Measurements from ENCODE around the gene ABLIM2.

The ABLIM2 gene

GRCh38 chr4:8039290-8039689 lies 119.3 kb downstream of the ABLIM2 start:
- DNase-seq, result peak; percentile 94

GRCh38 chr4:8038719-8039251 lies 119.8 kb downstream of the ABLIM2 start:
- peak; percentile 95 for DNase-seq

GRCh38 chr4:8038083-8038482 lies 120.5 kb downstream of the ABLIM2 start:
- no peak for DNase-seq

GRCh38 chr4:8037150-8037769 lies 121.4 kb downstream of the ABLIM2 start:
- no peak for DNase-seq

GRCh38 chr4:8035371-8035780 lies 123.2 kb downstream of the ABLIM2 start:
- peak; percentile 48 for DNase-seq

GRCh38 chr4:8033829-8034528 lies 124.6 kb downstream of the ABLIM2 start:
- DNase-seq, result no peak

- no peak for DNase-seq
Measured at GRCh38 chr4:8033067-8033755, 125.4 kb downstream of the ABLIM2 start.

- DNase-seq, result peak; percentile 41
Measured at GRCh38 chr4:8032381-8032780, 126.2 kb downstream of the ABLIM2 start.

GRCh38 chr4:8030121-8030781 lies 128.4 kb downstream of the ABLIM2 start:
- DNase-seq, result no peak

GRCh38 chr4:8029689-8030088 lies 128.9 kb downstream of the ABLIM2 start:
- DNase-seq, result no peak

GRCh38 chr4:8028884-8029568 lies 129.6 kb downstream of the ABLIM2 start:
- DNase-seq, result no peak

- no peak for DNase-seq
Measured at GRCh38 chr4:8028368-8028767, 130.2 kb downstream of the ABLIM2 start.

- no peak for DNase-seq
Measured at GRCh38 chr4:8026453-8026852, 132.2 kb downstream of the ABLIM2 start.

GRCh38 chr4:8025668-8026067 lies 132.9 kb downstream of the ABLIM2 start:
- no peak for DNase-seq

- DNase-seq, result no peak
Measured at GRCh38 chr4:8024073-8024786, 134.4 kb downstream of the ABLIM2 start.

GRCh38 chr4:8023696-8024033 lies 134.9 kb downstream of the ABLIM2 start:
- no peak for DNase-seq

- DNase-seq, result no peak
Measured at GRCh38 chr4:8022767-8023695, 135.6 kb downstream of the ABLIM2 start.

- no peak for DNase-seq
Measured at GRCh38 chr4:8021796-8022195, 136.8 kb downstream of the ABLIM2 start.

GRCh38 chr4:8019396-8020365 lies 138.9 kb downstream of the ABLIM2 start:
- DNase-seq, result no peak

GRCh38 chr4:8016527-8016926 lies 142.1 kb downstream of the ABLIM2 start:
- DNase-seq, result no peak
